Left forelimb (tissue), 1 donor: ENCODE data around the gene C5orf52.
"Not testable (repeated sequence)": the region's sequence is repeated elsewhere in the genome, so short reads cannot be mapped to it uniquely, and the experiment has no call there.

ENCODE experiments used
- DNase-seq: peaks from one replicate; pipeline ENCODE4 v3.0.0-alpha.2; 2018; ENCODE audit warnings: low spot score

C5orf52 gene

GRCh38 chr5:157679801-157680200 is 8.5 kb downstream of the C5orf52 start:
- no peak for DNase-seq

GRCh38 chr5:157680239-157680638 is 8.9 kb downstream of the C5orf52 start:
- no peak for DNase-seq

DNA sequence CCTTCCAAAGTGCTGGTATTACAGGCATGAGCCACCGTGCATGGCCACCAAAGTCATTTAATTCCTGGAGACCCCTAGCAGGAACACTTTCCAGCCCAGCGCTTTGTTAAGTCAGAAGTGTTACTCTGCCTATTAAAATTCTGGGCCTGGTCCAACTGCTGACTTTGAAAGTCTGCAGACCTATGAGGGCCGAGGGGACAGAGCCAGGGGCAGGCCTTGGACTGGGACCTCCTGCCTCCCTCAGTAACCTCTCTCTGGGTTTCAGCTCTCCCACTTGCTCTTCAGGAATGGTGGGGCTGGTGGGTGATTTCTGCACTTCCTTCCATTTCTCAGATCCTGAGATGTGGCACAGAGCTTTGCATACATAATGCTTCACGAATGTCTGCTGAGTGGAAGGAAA is 9.7 kb downstream of the C5orf52 start:
- DNase-seq: no peak

DNA sequence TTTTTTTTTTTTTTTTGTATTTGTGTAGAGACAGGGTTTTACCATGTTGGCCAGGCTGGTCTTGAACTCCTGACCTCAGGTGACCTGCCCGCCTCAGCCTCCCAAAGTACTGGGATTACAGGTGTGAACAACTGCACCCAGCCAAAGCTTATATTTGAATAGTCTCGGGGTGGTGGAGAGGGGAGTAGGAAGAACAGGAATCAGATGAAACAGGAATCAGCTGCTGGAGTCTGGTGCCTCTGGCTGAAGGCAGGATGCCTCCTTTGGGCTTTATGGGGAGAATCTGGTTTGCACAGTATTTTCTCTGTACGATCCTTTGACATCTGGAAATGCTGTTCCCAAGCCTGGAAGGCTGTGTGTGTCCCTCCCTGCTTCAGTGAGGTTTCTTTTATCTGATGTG is 10.9 kb downstream of the C5orf52 start:
- no peak for DNase-seq

DNA sequence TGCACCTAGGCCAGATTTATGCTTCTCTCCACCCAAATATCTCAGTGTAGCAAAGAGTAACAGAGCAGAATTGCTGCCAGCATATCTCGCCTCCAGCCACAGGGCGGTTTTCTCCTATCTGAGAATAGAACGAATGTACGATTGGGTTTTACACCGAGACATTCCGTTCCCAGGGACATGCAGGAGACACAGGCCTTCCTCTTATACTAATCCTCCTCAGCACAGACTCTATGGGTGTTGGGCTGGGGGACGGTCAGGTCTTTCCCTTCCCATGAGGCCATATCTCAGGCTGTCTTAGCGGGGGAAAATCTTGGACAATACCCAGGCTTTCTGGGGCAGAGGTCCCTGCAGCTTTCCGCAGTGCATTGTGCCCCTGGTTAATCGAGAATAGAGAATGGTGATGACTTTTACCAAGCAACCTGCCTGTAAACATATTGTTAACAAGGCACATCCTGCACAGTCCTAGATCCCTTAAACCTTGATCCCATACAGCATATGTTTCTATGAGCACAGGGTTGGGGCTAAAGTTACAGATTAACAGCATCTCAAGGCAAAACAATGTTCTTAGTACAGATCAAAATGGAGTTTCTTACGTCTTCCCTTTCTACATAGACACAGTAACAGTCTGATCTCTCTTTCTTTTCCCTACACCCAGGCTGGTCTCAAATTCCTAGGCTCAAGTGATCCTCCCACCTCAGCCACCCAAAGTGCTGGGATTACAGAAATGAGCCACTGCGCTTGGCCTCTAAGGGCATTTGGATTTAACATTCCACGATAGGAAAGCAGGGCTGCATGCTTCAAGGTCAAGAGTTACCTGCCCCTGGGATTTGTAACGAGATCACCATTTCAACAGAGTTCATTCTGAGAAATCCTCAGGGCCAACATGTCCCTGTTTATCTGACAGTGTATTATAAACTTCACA is 15.2 kb downstream of the C5orf52 start:
- not testable (repeated sequence) for DNase-seq

DNA sequence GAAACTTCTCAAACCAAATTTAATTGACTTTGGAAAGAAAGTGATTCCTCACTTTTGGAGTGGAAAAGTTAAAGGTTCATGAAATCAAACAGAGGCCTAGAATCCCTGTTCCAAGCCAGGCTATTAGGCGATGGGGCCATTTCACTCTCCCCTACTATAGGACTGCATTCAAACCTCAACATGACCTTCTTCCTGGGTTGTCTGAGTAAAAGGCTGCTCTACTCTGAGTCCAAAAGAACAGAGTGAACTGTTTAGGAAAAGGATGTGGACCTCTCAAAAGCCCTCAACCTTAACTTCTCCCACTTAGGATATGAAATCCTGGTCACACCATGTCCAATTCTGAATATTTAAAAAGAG is 15.8 kb downstream of the C5orf52 start:
- no peak for DNase-seq

DNA sequence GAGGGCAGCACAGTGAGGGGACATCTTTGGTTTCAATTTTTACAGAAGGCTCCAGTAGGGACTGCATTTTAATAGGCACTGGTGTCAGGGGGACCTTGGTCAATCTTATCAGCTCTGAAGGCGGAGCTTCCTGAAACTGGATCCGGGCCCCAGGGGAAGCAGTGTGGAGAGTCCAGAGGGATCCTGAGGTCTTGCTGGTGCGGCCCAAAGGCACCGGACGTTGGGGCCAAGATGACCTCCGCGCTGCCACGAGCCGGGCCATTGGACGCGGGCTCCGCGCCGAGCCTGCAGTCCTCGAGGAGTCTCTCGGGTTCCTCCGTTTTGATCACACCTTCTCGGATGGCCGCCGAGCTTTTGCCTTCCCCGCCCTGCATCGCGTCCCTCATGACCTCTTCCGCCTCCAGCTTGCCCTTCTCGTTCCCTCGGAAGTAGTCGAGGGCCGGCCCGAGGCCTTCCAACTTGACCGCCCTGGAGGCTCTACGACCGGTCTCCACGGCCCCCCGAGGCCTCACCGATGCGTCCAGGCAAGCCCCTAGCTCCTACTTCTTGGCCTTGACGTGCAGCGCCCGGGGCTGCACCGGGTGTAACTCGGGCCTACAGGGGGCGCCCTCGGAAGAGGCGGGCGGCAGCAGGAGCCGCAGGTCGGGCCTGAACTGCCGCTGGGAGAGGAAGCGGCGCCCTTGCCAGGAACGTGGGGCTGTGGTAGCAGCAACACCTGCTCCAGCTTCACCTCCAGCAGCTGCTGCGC is 18.8 kb downstream of the C5orf52 start:
- no peak for DNase-seq

- no peak for DNase-seq
Observed at GRCh38 chr5:157690690-157691433, 19.5 kb downstream of the C5orf52 start.

DNA sequence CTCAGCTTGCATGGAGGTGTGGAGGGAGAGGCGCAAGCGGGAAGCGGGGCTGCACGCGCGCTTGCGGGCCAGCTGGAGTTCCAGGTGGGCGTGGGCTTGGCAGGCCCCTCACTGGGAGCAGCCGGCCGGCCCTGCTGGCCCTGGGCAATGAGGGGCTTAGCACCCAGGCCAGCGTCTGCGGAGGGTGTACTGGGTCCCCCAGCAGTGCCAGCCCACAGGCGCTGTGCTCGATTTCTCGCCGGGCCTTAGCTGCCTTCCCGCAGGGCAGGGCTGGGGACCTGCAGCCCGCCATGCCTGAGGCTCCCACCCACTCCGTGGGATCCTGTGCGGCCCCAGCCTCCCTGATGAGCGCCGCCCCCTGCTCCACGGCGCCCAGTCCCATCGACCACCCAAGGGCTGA is 22.5 kb downstream of the C5orf52 start:
- not testable (repeated sequence) for DNase-seq

- not testable (repeated sequence) for DNase-seq
Observed at GRCh38 chr5:157696154-157696553, 24.8 kb downstream of the C5orf52 start.

- DNase-seq: not testable (repeated sequence)
Observed at GRCh38 chr5:157698674-157699073, 27.3 kb downstream of the C5orf52 start.

- no peak for DNase-seq
Observed at GRCh38 chr5:157703736-157704135, 32.4 kb downstream of the C5orf52 start.

DNA sequence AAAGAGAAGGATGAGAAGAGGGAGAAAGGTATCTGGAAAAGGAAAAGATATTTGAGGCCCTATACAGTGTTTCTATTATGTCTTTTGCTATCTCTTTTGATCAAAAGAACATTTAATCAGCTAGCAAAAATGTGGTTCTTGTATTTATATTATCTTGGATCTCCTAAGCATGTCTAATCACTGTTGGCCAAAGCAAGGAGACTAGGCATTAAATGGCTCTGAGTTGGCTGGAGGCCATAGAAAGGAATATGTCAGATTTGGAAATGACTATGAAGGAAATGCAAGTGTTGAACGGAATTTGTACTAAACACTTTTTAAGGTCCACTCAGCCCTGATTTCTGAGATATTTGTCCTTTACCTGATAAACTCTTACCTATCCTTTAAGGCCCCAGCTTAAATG is 37.5 kb downstream of the C5orf52 start:
- no peak for DNase-seq

DNA sequence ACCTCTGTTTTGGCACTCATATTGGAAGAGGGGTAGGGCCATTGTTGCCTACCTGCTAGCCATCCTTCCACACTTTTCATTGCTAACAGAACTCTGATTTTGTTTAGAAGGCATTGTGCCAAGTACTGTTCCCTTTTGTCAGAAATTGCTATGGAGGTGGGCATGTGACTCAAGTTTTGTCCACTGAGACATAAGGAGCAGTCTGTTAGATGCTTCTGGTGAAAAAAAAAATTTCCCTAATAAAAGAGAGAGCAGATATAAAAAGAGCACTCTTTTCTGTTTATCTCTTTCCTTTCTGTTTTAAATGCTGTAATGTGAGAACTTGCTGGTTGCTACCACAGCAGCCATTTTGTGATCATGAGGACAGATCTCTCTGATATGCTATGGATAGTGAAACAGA is 38.0 kb downstream of the C5orf52 start:
- no peak for DNase-seq

DNA sequence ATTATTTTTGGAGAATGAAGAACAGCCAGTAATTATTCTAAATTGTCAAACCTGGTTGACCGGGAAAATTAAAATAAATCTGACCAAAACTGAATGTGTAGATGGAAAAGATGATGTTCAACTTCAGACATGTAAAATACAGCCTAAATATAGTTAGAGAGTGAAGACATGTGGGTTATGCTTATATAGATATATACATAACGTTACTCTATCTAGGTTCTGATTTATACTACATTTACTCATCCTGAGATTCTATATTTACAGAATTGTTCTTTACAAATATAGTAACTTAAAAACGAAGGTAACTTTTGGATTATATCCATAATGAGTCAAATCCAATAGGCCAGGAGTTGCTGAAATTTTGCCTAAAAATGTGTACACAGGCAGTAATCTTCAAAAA is 39.1 kb downstream of the C5orf52 start:
- DNase-seq: no peak

DNA sequence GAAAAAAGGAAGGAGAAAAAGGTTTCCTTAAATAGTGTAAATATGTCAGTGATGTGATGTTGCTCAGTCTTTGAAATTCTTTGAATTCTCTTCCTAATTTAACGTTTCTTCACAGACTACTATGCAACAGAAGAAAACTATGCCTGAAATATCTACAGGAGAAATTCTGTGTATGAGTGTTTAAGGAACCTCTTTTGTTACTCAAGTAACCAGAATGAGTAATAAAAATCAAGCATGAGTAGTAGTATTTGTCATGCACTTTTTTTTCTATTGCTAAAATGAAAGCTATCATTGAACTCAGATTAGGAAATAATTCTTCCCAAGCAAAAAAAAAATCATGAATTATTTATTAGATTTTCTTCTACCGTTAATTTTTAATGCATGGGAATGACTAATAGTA is 39.5 kb downstream of the C5orf52 start:
- no peak for DNase-seq

DNA sequence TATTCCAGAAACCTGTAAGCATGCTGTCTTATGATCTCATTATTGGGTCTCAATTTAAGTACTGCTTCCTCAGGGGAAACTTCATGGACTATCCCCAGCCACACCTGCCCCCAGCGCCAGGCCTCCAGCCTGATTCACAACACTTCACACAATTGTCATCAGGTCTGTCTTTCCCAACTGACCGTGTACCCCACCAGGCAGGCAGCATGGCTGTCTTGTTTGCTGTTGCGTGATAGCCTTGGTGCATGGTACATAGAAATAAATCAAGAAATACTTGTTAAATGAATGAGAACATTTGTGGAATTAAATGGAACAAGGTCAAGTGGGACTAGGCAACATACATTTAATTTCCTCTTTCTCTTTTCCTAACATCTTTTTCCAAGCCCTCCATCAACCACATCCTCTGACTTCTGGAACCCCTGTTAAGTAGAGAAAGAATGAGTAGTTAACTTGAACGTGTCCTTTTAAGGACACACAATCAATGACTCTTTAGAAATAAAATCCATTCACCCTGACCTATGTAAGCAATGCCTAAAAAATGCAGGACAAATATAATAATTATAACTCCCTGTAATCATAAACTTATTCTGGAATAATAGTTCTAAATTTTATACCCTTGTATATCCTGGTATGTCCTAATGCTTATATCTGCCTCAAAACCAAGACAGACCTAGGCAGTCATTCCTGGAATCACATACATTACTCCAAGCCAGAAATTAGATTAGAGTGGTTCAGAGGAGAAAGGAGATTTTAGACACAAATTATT is 42.7 kb downstream of the C5orf52 start:
- DNase-seq: no peak

- DNase-seq: no peak
Observed at GRCh38 chr5:157714596-157714864, 43.2 kb downstream of the C5orf52 start.

DNA sequence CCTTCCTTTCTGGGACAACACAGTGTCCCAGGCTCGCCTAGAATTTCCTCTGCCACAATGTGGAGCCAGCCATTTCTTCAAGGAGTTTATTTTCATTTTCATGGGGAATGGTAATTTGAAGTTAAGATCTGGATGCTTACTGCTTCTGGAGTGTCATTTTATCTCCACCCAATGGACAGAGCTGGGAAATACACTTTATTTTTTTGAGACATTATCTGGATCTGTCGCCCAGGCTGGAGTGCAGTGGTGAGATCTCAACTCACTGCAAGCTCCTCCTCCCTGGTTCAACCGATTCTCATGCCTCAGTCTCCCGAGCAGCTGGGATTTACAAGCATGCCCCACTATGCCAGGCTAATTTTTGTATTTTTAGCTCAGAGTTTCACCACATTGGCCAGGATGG is 47.2 kb downstream of the C5orf52 start:
- no peak for DNase-seq

DNA sequence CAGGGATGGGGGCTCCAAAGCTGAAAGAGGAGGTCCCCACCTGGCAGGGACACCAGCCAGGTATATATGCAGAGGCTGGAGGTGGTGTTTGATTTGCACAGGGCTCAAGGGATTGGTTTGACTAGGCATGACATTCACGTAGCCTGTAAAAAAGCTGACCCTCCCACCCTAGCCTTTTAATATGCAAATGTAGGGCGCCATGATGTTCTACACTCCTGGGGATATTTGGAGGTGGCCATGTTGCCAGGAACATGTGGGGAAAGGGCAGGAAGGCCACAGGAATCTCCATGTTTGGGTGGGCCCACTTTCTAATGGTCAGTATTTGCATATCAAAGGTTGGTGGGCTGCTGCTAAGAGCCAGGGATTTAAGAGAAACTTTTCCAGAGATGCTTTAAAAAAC is 47.9 kb downstream of the C5orf52 start:
- no peak for DNase-seq

- no peak for DNase-seq
Observed at GRCh38 chr5:157721159-157721558, 49.8 kb downstream of the C5orf52 start.

DNA sequence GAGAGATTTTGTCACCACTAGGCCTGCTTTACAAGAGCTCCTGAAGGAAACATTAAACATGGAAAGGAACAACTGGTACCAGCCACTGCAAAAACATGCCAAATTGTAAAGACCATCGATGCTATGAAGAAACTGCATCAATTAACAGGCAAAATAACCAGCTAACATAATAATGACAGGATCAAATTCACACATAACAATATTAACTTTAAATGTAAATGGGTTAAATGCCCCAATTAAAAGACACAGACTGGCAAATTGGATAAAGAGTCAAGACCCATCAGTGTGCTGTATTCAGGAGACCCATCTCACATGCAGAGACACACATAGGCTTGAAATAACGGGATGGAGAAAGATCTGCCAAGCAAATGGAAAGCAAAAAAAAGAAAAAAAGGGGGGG is 51.6 kb downstream of the C5orf52 start:
- DNase-seq: not testable (repeated sequence)
